Subcutaneous adipose tissue (tissue), 4 donors: ENCODE measurements around the gene MT1H. TPM values are rescaled to one million over a fixed set of nuclear protein-coding genes. Genes with fewer than 3 reads are reported as not detected.

Experiments used
- total RNA-seq, 4 donors: library from RNA; depleted of rRNA; stranded (reverse); fragments of >200 nt; gene quantifications; one replicate each; pipeline ENCODE4 v1.1.0, GENCODE V29; 2016
- TF ChIP-seq, protein P1 (sequence below): fragments of 450-650 bp; IDR thresholded peaks from one replicate; pipeline ENCODE4 v1.5.1; 2016; ENCODE audit warnings: low read depth, mild to moderate bottlenecking, control low read depth, antibody characterized with exemption, moderate library complexity

MT1H gene
- total RNA-seq, 4 donors from 2014 or later: 11.9 TPM; not detected in 3

- TF ChIP-seq, protein P1, sequence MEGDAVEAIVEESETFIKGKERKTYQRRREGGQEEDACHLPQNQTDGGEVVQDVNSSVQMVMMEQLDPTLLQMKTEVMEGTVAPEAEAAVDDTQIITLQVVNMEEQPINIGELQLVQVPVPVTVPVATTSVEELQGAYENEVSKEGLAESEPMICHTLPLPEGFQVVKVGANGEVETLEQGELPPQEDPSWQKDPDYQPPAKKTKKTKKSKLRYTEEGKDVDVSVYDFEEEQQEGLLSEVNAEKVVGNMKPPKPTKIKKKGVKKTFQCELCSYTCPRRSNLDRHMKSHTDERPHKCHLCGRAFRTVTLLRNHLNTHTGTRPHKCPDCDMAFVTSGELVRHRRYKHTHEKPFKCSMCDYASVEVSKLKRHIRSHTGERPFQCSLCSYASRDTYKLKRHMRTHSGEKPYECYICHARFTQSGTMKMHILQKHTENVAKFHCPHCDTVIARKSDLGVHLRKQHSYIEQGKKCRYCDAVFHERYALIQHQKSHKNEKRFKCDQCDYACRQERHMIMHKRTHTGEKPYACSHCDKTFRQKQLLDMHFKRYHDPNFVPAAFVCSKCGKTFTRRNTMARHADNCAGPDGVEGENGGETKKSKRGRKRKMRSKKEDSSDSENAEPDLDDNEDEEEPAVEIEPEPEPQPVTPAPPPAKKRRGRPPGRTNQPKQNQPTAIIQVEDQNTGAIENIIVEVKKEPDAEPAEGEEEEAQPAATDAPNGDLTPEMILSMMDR: no peak
These were observed 36.1 kb upstream of the MT1H start for GRCh38 chr16:56633535-56633934.

- TF ChIP-seq, protein P1: no peak
These were observed 34.7 kb upstream of the MT1H start for GRCh38 chr16:56634715-56635440.

- TF ChIP-seq, protein P1: no peak
These were observed 34.1 kb upstream of the MT1H start for GRCh38 chr16:56635441-56635967.

- TF ChIP-seq, protein P1: no peak
These were observed 32.8 kb upstream of the MT1H start for GRCh38 chr16:56636616-56637413.

DNA sequence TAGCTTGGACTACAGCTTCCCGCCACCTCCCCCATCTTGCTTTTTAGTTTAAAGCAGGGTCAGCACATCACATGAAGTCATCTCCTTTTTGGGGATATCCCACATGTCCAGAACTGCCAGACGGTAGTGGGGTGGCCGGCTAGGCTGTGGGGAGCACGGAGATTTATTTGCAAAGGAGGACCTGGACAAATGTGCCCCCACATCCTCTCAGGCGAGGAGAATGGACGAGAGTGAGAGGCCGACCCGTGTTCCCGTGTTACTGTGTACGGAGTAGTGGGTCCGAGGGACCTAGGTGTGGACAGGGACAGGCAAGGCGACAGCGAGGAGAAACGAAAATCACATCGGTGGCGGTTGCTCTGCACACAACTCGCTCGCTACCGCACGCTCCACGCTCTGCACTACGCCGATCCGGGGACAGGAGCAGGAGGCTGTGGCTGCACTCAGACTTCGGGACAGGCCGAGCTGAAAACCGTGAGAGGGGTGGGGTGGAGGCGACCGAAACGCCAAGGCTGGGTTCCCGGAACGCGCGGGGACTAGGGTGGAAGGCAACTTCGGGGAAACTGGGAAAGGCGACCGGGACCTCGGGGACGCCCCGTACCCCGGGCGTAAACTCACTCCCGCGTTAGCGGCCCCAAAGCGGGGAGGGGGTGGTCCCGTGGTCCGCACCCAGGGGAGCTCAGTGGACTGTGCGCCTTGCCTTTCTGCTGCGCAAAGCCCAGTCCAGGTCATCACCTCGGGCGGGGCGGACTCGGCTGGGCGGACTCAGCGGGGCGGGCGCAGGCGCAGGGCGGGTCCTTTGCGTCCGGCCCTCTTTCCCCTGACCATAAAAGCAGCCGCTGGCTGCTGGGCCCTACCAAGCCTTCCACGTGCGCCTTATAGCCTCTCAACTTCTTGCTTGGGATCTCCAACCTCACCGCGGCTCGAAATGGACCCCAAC, 31.5 kb upstream of the MT1H start, which contains the start of gene MT1A:
Gene MT1A (plus strand): TSS at position 853 of the 937 bp plus-strand sequence. CDS start 73 bp downstream, at position 926.
- TF ChIP-seq, protein P1: no peak

- TF ChIP-seq, protein P1: no peak
These were observed 30.6 kb upstream of the MT1H start for GRCh38 chr16:56639045-56639444.
